HepG2 (cell line): ENCODE measurements around the gene DUS3L. TPM values are rescaled to one million over a fixed set of nuclear protein-coding genes. Genes with fewer than 3 reads are reported as not detected.

Source experiments
- HNRNPLL ChIP-seq: fragments of 200-400 bp; formaldehyde crosslinking; IDR thresholded peaks from 2 replicates; pipeline ENCODE4 v1.6.1; 2017; ENCODE audit warnings: mild to moderate bottlenecking, low read depth, low read length; ENCODE audit not compliant: poor library complexity, severe bottlenecking
- IKZF1 ChIP-seq: fragments of 450-650 bp; IDR thresholded peaks from 2 replicates; pipeline ENCODE4 v1.7.1; 2016
- NBN ChIP-seq: fragments of 450-650 bp; conservative IDR thresholded peaks from 2 replicates; pipeline ENCODE4 v1.6.1; 2017
- ONECUT2 ChIP-seq: sonication (generic); formaldehyde crosslinking; IDR thresholded peaks from 2 replicates; pipeline ENCODE4 v1.4.0; 2020; ENCODE audit warnings: missing genetic modification reagents
- TERF1 ChIP-seq: sonication (generic); formaldehyde crosslinking; IDR thresholded peaks from 2 replicates; pipeline ENCODE4 v1.8.0; 2022; ENCODE audit warnings: mild to moderate bottlenecking, missing genetic modification reagents, moderate library complexity
- XBP1 ChIP-seq: sonication (generic); formaldehyde crosslinking; IDR thresholded peaks from 2 replicates; pipeline ENCODE4 v1.5.0; 2020; ENCODE audit warnings: missing genetic modification reagents
- ZNF24 ChIP-seq: fragments of 450-650 bp; IDR thresholded peaks from 2 replicates; pipeline ENCODE4 v1.6.1; 2017; ENCODE audit warnings: antibody characterized with exemption, mild to moderate bottlenecking
- polyA plus RNA-seq, 8 experiments: library from polyadenylated mRNA; depleted of rRNA in 3 of 8; stranded (reverse) in 7 of 8; unstranded in 1 of 8; fragments of >200 nt; fragmentation: Illumina TruSeq in 4 of 8; extraction: Trizol in 4 of 8; gene quantifications; 2 replicates each; pipeline versions ENCODE4 v1.2.1 to v1.2.3, GENCODE V29; 2011 to 2016; ENCODE audit warnings: low read depth in 4 of 8, missing spikeins in 1 of 8, mixed read lengths in 1 of 8; ENCODE audit not compliant: insufficient read depth in 1 of 8
- total RNA-seq, 5 experiments: library from RNA; depleted of rRNA; stranded (reverse); fragments of >200 nt; fragmentation: Illumina TruSeq; extraction: Trizol; gene quantifications; 2 replicates each; pipeline ENCODE4 v1.2.3, GENCODE V29; 2016; ENCODE audit warnings: low read depth in 1 of 5
- TF ChIP-seq, protein P1 (sequence below): sonication (generic); formaldehyde crosslinking; IDR thresholded peaks from 2 replicates; pipeline ENCODE4 v1.4.0; 2020; ENCODE audit warnings: mild to moderate bottlenecking, missing genetic modification reagents
- TF ChIP-seq, protein P2 (sequence below): sonication (generic); formaldehyde crosslinking; conservative IDR thresholded peaks from 2 replicates; pipeline ENCODE4 v1.8.1; 2023; ENCODE audit warnings: missing genetic modification reagents
- TF ChIP-seq, protein P3 (sequence below): sonication (generic); formaldehyde crosslinking; IDR thresholded peaks from 2 replicates; pipeline ENCODE4 v1.8.0; 2022; ENCODE audit warnings: missing genetic modification reagents, mild to moderate bottlenecking, inconsistent platforms, borderline replicate concordance
- TF ChIP-seq, protein P4 (sequence below): IDR thresholded peaks from 2 replicates; pipeline ENCODE4 v1.6.1; 2012; ENCODE audit warnings: low read depth, low read length, improper control_type of control experiment

DUS3L gene
- total and polyA plus RNA-seq, 2 of the 13 experiments (the other 11 are each of a cell fraction or from before 2014, with no cell fraction given) = 13.3 to 25.1 TPM

DNA sequence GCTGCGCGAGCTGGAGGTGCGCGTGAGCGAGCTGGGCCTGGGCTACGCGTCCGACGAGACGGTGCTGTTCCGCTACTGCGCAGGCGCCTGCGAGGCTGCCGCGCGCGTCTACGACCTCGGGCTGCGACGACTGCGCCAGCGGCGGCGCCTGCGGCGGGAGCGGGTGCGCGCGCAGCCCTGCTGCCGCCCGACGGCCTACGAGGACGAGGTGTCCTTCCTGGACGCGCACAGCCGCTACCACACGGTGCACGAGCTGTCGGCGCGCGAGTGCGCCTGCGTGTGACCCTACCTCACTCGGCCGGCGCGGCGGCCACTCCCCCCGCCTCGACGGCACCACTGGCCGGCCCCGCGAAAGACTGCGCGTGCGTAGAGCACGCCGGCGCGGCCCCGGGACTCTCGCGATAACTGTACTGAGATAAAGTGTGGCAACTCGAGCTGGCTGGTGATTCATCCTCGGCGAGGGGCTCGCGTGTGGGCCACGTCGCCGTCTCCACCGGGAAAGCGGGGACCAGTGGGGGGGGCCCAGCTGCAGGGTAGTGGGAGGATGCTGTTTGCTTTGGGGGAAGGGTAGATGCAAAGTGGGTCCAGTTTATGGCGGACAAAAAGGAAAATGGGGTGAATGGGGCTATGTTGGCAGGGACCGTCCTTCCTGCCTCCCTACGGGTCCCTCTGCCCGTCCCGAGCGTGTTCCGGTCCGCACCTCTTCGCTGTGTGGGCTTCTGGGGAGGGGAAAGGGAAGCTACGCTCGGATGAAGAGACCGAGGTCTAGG lies 37.1 kb upstream of the DUS3L start (continued):
- TF ChIP-seq, protein P1, sequence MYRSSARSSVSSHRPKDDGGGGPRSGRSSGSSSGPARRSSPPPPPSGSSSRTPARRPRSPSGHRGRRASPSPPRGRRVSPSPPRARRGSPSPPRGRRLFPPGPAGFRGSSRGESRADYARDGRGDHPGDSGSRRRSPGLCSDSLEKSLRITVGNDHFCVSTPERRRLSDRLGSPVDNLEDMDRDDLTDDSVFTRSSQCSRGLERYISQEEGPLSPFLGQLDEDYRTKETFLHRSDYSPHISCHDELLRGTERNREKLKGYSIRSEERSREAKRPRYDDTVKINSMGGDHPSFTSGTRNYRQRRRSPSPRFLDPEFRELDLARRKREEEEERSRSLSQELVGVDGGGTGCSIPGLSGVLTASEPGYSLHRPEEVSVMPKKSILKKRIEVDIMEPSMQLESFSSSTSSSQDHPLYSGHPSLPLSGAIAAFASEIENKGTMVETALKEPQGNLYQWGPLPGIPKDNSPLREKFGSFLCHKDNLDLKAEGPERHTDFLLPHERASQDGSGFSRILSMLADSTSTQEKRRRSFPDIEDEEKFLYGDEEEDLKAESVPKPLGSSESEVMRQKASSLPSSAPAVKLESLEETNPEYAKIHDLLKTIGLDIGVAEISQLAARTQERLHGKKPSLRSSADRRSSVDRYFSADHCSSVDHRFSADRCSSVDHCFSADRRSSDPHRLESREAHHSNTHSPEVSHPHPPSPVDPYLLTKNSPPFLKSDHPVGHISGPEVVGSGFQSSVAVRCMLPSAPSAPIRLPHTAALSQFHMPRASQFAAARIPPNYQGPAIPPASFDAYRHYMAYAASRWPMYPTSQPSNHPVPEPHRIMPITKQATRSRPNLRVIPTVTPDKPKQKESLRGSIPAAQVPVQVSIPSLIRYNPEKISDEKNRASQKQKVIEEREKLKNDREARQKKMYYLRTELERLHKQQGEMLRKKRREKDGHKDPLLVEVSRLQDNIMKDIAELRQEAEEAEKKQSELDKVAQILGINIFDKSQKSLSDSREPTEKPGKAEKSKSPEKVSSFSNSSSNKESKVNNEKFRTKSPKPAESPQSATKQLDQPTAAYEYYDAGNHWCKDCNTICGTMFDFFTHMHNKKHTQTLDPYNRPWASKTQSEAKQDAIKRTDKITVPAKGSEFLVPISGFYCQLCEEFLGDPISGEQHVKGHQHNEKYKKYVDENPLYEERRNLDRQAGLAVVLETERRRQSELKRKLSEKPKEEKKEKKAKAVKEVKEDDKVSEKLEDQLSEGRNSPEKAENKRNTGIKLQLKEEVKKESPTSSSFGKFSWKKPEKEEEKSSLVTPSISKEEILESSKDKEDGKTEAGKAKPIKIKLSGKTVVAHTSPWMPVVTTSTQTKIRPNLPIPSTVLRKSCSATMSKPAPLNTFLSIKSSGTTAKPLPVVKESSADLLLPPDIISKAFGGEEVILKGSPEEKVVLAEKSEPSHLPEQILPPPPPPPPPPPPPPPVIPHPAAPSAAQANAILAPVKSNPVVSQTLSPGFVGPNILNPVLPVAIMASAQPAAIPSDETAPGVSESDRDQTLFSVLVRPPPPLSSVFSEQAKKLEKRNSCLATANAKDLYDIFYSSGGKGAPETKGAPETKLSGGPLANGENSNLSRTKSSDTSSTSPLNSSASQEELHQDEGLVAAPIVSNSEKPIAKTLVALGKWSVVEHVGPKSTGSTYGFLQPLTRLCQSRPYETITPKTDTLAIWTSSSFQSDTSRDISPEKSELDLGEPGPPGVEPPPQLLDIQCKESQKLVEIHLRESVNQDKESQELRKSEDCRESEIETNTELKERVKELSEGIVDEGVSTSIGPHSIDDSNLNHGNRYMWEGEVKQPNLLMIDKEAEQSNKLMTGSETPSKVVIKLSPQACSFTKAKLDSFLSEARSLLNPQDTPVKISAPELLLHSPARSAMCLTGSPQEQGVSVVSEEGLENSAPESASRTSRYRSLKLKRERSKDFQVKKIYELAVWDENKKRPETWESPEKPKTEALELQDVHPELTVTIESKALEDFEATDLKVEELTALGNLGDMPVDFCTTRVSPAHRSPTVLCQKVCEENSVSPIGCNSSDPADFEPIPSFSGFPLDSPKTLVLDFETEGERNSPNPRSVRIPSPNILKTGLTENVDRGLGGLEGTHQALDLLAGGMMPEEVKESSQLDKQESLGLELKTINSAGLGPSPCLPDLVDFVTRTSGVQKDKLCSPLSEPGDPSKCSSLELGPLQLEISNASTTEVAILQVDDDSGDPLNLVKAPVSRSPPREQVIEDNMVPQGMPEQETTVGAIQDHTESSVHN (CRISPR knock-in tag) = peak; percentile 84
- no peak for TF ChIP-seq ZNF24
- TF ChIP-seq IKZF1 = no peak
- no peak for TF ChIP-seq NBN
- TF ChIP-seq HNRNPLL = peak; percentile 99
- no peak for TF ChIP-seq ONECUT2 (CRISPR knock-in tag)
- TF ChIP-seq TERF1 (CRISPR knock-in tag) = no peak
- TF ChIP-seq, protein P2, sequence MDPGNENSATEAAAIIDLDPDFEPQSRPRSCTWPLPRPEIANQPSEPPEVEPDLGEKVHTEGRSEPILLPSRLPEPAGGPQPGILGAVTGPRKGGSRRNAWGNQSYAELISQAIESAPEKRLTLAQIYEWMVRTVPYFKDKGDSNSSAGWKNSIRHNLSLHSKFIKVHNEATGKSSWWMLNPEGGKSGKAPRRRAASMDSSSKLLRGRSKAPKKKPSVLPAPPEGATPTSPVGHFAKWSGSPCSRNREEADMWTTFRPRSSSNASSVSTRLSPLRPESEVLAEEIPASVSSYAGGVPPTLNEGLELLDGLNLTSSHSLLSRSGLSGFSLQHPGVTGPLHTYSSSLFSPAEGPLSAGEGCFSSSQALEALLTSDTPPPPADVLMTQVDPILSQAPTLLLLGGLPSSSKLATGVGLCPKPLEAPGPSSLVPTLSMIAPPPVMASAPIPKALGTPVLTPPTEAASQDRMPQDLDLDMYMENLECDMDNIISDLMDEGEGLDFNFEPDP (CRISPR knock-in tag) = no peak
- TF ChIP-seq, protein P3, sequence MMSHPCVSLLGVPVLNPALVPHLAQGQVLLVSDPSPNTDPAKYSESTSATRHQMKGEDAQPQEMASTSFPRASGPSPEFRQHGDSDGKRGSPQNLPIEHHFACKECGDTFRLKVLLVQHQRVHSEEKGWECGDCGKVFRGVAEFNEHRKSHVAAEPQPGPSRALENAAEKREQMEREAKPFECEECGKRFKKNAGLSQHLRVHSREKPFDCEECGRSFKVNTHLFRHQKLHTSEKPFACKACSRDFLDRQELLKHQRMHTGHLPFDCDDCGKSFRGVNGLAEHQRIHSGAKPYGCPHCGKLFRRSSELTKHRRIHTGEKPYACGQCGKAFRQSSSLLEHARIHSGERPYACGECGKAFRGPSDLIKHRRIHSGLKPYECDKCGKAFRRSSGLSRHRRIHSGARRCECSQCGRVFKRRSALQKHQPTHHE = peak; percentile 80; the same call in 1 of the 2 replicates
- no peak for TF ChIP-seq XBP1
- TF ChIP-seq, protein P4, sequence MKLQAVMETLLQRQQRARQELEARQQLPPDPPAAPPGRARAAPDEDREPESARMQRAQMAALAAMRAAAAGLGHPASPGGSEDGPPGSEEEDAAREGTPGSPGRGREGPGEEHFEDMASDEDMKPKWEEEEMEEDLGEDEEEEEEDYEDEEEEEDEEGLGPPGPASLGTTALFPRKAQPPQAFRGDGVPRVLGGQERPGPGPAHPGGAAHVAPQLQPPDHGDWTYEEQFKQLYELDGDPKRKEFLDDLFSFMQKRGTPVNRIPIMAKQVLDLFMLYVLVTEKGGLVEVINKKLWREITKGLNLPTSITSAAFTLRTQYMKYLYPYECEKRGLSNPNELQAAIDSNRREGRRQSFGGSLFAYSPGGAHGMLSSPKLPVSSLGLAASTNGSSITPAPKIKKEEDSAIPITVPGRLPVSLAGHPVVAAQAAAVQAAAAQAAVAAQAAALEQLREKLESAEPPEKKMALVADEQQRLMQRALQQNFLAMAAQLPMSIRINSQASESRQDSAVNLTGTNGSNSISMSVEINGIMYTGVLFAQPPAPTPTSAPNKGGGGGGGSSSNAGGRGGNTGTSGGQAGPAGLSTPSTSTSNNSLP = no peak
